Transverse colon (tissue), 4 donors: ENCODE data around the gene MMP25. TPM values are rescaled to one million over a fixed set of nuclear protein-coding genes. Genes with fewer than 3 reads are reported as not detected.

Experiments used
- DNase-seq: peaks from one replicate; pipeline ENCODE4 v3.0.0-alpha.2; 2019
- H3K27ac ChIP-seq, 4 donors: fragments of 200-600 bp; sonication (generic); 2 replicates each; pipeline ENCODE4 v1.5.1; 2016 to 2018; ENCODE audit warnings: inconsistent platforms in 4 of 4
- H3K27me3 ChIP-seq: fragments of 200-600 bp; sonication (generic); 2 replicates; pipeline ENCODE4 v1.5.1; 2017; ENCODE audit warnings: inconsistent platforms
- H3K36me3 ChIP-seq, 4 donors: fragments of 200-600 bp; sonication (generic); 2 replicates each; pipeline ENCODE4 v1.5.1; 2017 to 2019; ENCODE audit warnings: inconsistent platforms in 4 of 4
- H3K4me1 ChIP-seq, 4 donors: fragments of 200-600 bp; sonication (generic); 2 replicates each; pipeline ENCODE4 v1.5.1; 2017 to 2020; ENCODE audit warnings: inconsistent platforms in 4 of 4
- H3K4me3 ChIP-seq, 4 donors: fragments of 200-600 bp; sonication (generic); 1 replicate in 1 of 4; 2 replicates in 3 of 4; pipeline versions ENCODE4 v1.5.1 to v1.6.1; 2017 to 2019; ENCODE audit warnings: inconsistent platforms in 4 of 4
- H3K9me3 ChIP-seq, 2 donors: fragments of 200-600 bp; sonication (generic); 2 replicates each; pipeline ENCODE4 v1.5.1; 2017 to 2019; ENCODE audit warnings: inconsistent platforms in 2 of 2
- CTCF ChIP-seq, 5 experiments: fragments of 200-600 bp in 3 of 5; fragments of 450-650 bp in 2 of 5; sonication (generic) in 3 of 5; IDR thresholded peaks; 1 replicate in 2 of 5; 2 replicates in 3 of 5; pipeline ENCODE4 v1.5.1; 2016 to 2017; ENCODE audit warnings: antibody characterized with exemption in 5 of 5, inconsistent platforms in 3 of 5, mild to moderate bottlenecking in 2 of 5, moderate library complexity in 1 of 5
- EP300 ChIP-seq: sonication (generic); formaldehyde crosslinking; IDR thresholded peaks from one replicate; pipeline ENCODE4 v1.6.1; 2017; ENCODE audit warnings: antibody characterized with exemption, low read depth
- POLR2A ChIP-seq: fragments of 450-650 bp; IDR thresholded peaks from one replicate; pipeline ENCODE4 v1.6.1; 2016; ENCODE audit warnings: antibody characterized with exemption, mild to moderate bottlenecking, moderate library complexity
- POLR2AphosphoS5 ChIP-seq, 3 donors: sonication (generic); formaldehyde crosslinking; IDR thresholded peaks; one replicate each; pipeline ENCODE4 v1.6.1; 2016; ENCODE audit warnings: antibody characterized with exemption in 3 of 3
- WGBS, 2 donors: methylation state at CpG; one replicate each; pipeline ENCODE4 v1.1.5; 2018; ENCODE audit warnings: low coverage in 1 of 2; 5-methylcytosine and 5-hydroxymethylcytosine counted together
- in situ Hi-C, 4 donors: fragments of 200-750 bp; cut with MboI; loops; one replicate each; pipeline versions ENCODE4 v1.15.0 to v1.15.1; 2017; ENCODE audit warnings: low sequenced_read_pairs in 3 of 4, low pct_ligation_motif_present in 1 of 4, low pct_unique_long_range_greater_than_20kb in 1 of 4
- intact Hi-C: fragments of 100-400 bp; cut with DNase I; formaldehyde crosslinking; loops from one replicate; pipeline ENCODE4 v1.15.1; 2023; ENCODE audit warnings: low total_unique reads
- total RNA-seq, 4 donors: library from RNA; depleted of rRNA; stranded (reverse); fragments of >200 nt; gene quantifications; one replicate each; pipeline ENCODE4 v1.1.0, GENCODE V29; 2016

The MMP25 gene
- total RNA-seq, 4 donors from 2014 or later = 1.6 to 9.4 (median 1.8) TPM; not detected in 1

GRCh38 chr16:3007059-3007956, 39.1 kb upstream of the MMP25 start:
- H3K27me3 ChIP-seq = peaks cover 59% of the 10 kb centered on the region
- H3K36me3 ChIP-seq = no peaks in the 10 kb centered on the region
- peaks cover 14 to 53% (median 32%) of the 10 kb centered on the region in 4 donors for H3K4me1 ChIP-seq
- TF ChIP-seq POLR2A (peak; percentile 46), CTCF (IDR thresholded peaks at IDR 0.05) (no peak), POLR2AphosphoS5 (IDR thresholded peaks at IDR 0.05) (peak in 2 of 3 donors; percentile 36 to 41), EP300 (no peak)
- H3K4me3 ChIP-seq = peak overlapping the region in 1 of 4 donors; percentile 9
- peak; percentile 79 for DNase-seq
- in situ Hi-C loops (no loop called here), intact Hi-C loops (no loop called here)
- H3K27ac ChIP-seq = peak overlapping the region; percentile 68 to 91 (median 80)
- no peaks in the 10 kb centered on the region for H3K9me3 ChIP-seq
- WGBS, 2 donors = 23% methylated on average over 13 of the region's 13 CpGs; no CpG with 5 or more reads in 1 of the 2 donors

GRCh38 chr16:3007957-3008689, 38.2 kb upstream of the MMP25 start:
- TF ChIP-seq POLR2A (no peak), CTCF (IDR thresholded peaks at IDR 0.05) (no peak), POLR2AphosphoS5 (IDR thresholded peaks at IDR 0.05) (no peak), EP300 (no peak)
- intact Hi-C loops = no loop called here
- 17 to 18% methylated on average over 1 to 17 of the region's 17 CpGs for WGBS, 2 donors
- in situ Hi-C loops = no loop called here
- H3K4me1 ChIP-seq = peaks cover 14 to 58% (median 32%) of the 10 kb centered on the region in 4 donors
- peaks cover 67% of the 10 kb centered on the region for H3K27me3 ChIP-seq
- DNase-seq = no peak
- H3K4me3 ChIP-seq = no peak overlapping the region
- H3K27ac ChIP-seq = peak overlapping the region; percentile 68 to 91 (median 80)
- no peaks in the 10 kb centered on the region for H3K36me3 ChIP-seq
- no peaks in the 10 kb centered on the region for H3K9me3 ChIP-seq

GRCh38 chr16:3008690-3009037, 37.7 kb upstream of the MMP25 start:
- no peaks in the 10 kb centered on the region for H3K9me3 ChIP-seq
- TF ChIP-seq POLR2A (no peak), POLR2AphosphoS5 (IDR thresholded peaks at IDR 0.05) (no peak), EP300 (no peak), CTCF (IDR thresholded peaks at IDR 0.05) (no peak)
- H3K36me3 ChIP-seq = no peaks in the 10 kb centered on the region
- peaks cover 68% of the 10 kb centered on the region for H3K27me3 ChIP-seq
- H3K4me1 ChIP-seq = peaks cover 14 to 54% (median 30%) of the 10 kb centered on the region in 4 donors
- peak overlapping the region in 2 of 4 donors; percentile 85 to 91 for H3K27ac ChIP-seq
- no peak for DNase-seq
- WGBS, 2 donors = 78% methylated on average over 4 of the region's 4 CpGs; no CpG with 5 or more reads in 1 of the 2 donors
- intact Hi-C loops = no loop called here
- H3K4me3 ChIP-seq = no peak overlapping the region
- in situ Hi-C loops = no loop called here
